HG02678 (cell line): ENCODE data around the gene MYO18B.

ENCODE experiments used
- ATAC-seq: cut with Tn5 transposase; IDR thresholded peaks from one replicate; pipeline ENCODE4 v1.9.1; 2021; ENCODE audit warnings: mild to moderate bottlenecking, moderate library complexity; ENCODE audit not compliant: unreplicated experiment

MYO18B gene

GRCh38 chr22:25817092-25817943 is 75.3 kb downstream of the MYO18B start:
- ATAC-seq = no peak

DNA sequence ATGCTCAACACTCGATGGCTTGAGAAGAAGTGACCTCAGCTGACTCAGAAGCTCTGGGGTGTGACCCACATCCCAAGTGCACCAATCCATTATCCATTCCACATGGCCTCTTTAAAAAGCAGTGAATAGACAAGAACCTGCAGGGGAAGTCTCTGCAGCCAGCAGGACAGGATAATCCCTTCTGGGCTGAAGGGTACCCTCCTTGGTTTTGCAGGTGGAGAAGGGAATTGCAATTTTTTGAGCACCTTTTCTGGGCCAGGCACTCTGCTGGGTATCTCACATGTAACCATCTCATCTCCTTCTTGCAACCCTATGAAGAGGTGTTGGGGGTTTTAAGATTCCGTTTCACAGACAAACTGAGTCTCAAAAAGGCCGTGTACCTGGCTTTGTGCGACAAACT is 76.6 kb downstream of the MYO18B start:
- no peak for ATAC-seq

GRCh38 chr22:25822344-25822743 is 80.4 kb downstream of the MYO18B start:
- no peak for ATAC-seq

DNA sequence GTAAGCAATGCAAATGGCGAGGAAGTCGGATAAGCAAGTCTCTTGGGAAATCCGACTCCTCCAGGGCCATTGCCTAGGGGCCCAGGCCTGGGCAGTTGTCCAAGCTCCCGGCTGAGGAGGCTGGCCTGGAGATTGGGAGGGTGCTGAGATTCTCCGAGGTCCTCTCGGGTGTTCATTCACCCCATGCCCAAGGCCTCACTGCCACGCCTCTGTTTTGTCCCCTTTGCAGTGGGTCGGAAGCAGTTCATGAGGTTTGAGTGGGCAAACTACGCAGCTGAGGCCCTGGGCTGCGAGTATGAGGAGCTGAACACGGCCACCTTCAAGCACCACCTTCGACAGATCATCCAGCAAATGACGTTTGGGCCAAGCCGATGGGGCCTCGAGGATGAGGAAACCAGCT is 81.3 kb downstream of the MYO18B start:
- ATAC-seq = no peak

DNA sequence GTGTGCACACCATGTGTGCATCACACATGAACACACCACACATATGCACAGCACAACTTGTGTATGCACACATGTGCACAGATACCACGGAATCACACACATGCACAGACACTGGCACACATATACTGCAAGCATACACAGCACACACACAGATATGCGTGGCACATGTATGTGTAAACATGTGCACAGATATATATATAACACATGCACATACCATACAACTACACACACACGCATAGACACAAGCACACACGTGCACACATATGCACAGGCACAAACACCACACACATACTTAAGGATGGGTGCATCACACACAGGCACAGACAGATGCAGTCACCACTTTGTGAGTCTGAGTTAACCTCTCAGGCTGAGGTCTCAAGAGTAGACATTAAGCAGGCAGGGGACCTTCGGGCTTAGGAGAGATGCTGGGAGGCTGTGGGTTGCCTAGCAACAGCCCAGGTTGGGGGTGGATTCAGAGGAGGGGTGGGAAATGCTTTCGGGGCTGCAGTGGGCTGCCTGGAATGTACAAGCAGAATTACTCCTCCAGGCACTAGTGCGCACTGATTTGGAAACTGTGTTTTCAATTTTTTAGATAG is 82.9 kb downstream of the MYO18B start:
- ATAC-seq = no peak

DNA sequence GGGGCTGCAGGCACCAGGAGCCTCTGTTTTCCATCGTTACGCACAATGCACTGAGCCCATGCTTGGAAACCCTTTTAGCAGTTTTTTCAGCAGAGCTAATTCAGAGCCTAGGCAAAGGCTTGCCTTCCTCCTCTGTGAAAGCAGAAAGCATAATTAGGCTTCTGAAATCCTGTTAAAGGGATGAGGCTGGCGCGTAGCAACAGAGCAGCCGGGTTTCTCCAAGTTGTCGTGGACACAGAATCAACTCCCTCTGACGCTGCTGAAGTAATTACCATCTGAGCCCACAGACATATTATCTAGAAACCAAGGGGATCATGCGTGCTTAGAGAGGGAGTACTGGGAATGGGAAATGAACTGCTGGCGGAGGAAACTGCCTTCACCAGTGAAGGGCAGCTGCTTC is 85.4 kb downstream of the MYO18B start:
- no peak for ATAC-seq

GRCh38 chr22:25828422-25828821 is 86.4 kb downstream of the MYO18B start:
- no peak for ATAC-seq

DNA sequence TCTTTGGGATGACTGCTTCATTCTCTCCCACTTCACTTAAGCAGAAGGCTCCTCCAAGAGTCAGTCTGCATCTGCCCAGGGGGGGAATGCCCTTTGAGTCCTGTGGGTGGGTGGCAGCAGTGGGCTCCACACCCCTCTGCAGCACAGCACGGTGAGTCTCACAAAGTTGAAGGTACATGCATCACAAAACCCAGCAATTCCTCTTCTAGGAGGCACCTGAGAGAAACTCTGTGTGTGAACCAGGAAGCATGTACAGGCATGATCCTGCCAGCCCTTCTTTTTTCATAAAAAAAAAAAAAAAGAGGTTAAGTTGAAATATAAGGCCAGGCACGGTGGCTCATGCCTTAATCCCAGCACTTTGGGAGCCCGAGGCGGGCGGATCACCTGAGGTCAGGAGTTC is 87.2 kb downstream of the MYO18B start:
- no peak for ATAC-seq

DNA sequence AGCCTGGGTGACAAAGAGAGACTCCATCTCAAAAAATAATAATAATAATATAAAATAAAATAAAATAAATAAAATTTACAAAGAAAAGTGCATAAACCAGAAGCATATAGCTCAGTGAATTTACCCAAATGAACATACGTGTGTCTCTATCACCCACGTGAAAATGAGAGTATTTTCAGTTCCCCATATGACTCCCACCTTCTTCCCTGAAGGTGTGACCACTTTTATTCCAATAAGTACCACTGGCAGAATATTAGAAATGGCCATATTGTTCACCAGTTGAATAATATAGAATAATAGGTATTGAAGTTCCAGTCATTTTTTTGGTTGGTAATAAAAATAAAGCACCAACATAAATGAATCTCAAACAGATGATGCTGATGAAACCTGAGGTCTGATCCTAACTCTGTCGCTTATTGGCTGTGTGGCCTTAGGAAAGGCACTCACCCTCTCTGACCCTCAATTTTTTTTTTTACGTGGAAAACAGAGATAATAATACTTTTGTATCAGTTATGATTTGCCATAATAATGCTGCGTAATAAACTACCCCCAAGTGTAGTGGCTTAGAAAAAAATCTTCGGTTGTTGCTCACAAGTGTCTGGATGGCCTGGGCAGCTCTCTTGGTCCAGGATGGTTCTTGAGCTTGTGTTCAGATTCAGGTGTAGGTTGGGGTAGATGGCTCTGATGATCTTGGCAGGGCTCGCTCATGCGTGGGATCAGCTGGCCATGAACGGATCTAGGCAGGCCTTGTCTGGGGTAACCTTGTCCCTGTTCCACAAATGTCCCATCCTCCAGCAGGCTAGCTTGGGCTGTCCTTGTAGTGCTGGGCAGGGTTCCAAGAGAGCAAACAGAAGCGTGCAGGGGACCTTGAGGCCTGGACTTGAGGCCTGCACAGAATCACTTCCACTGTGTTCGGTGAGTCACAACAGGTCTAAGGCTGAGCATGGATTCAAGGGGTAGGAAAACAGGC is 88.1 kb downstream of the MYO18B start:
- ATAC-seq = no peak

GRCh38 chr22:25833091-25833490 is 91.1 kb downstream of the MYO18B start:
- ATAC-seq = no peak

DNA sequence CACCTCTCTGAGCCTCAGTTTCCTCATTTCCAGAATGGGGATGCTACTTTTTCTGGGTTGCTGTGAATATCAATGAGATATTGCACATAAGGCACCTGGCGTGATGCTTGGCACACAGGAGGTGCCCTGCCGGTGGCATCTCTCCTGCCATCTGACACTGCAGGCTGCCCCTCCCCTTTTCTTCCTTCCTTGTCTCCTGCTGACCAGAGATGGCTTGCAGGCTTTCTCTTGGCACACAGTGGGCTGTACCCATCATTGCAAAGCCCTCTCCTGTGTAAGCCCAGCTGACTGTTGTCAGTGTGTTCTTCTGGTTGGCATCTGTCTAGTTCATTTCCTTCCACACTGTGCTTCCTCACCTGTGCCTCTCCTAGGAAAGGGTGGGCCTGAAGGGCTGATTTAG is 91.7 kb downstream of the MYO18B start:
- ATAC-seq = no peak

- no peak for ATAC-seq
Observed at GRCh38 chr22:25834490-25834889, 92.5 kb downstream of the MYO18B start.

GRCh38 chr22:25835348-25835747 is 93.4 kb downstream of the MYO18B start:
- ATAC-seq = no peak

DNA sequence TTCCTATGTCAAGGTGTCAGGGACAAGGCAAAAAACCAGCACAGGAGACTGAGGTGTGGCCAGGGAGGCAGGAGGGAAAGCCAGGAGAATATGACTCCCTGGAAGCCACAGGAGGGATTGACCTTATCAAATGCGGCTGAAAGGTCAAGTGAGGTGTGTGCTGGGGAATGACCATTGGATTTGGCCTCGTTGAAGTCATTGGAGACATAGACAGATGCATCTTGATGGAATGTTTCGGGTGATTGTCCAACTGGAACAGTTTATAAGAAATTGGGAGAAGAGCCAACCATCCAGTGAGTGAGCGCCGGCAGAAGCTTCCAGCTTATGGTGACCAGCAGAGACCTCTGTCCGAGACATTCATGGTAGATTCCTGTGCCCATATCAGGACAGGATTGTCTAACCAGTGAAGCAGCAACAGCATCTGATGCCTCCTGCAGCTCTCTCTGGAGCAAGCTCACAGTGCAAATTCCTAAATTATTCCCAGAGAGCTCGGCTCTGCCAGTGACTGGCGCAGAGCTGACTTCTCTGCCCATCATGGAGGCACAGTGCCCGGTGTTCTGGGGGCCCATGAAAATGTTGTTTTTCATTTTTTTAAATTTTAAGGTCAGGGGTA is 95.4 kb downstream of the MYO18B start:
- ATAC-seq = no peak

- no peak for ATAC-seq
Observed at GRCh38 chr22:25838960-25839741, 97.2 kb downstream of the MYO18B start.

GRCh38 chr22:25839755-25840154 is 97.8 kb downstream of the MYO18B start:
- ATAC-seq = no peak

DNA sequence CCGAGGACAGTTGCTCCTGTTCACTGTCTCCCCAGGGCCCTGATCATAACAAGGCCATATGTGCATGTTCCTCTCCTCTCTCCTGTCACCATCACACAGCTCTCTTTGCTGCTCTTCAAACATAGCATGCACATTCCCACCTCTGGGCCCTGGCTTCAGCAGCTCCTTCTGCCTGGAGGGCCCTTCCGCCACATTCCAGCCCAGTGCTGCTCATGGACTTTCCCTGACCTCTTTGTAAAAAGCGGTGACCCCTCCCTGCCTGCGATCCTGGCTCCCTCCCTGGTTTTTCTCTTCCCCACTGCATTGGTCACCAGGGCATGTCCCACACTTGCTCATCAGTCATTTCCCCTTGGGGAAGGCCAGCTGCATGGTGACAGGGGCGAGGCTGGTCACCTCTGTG is 98.2 kb downstream of the MYO18B start:
- ATAC-seq = no peak

GRCh38 chr22:25840891-25841290 is 98.9 kb downstream of the MYO18B start:
- ATAC-seq = no peak

DNA sequence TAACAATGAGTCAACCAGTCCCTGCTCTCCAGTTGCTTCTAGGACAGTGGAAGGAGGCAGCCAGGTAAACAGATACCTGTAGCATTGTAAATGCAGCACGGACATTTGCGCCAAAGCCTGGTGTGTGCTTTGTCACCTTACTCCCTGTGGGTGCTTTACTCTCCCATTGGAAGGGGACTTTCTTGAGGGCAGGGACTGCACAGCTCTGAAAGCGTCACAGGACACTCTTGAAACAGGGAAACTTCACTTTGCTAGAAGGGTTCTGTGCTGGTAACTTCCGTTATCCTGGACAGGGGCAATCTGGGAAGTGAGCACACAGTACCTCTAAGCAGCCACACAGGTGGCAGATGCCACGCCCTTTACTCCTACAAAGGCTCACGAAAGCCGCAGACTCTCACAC is 99.8 kb downstream of the MYO18B start:
- no peak for ATAC-seq
